Coronary artery (tissue), 2 donors: ENCODE data around the gene RPP21.

ENCODE experiments used
- DNase-seq: peaks from one replicate; pipeline ENCODE4 v3.0.0-alpha.2; 2017; ENCODE audit warnings: low spot score
- H3K27ac ChIP-seq, 2 donors: fragments of 200-600 bp; sonication (generic); one replicate each; pipeline ENCODE4 v1.5.1; 2016 to 2019
- H3K4me3 ChIP-seq: fragments of 200-600 bp; sonication (generic); 2 replicates; pipeline ENCODE4 v1.5.1; 2016; ENCODE audit warnings: mild to moderate bottlenecking, moderate library complexity
- TF ChIP-seq, protein P1 (sequence below): fragments of 200-600 bp; sonication (generic); IDR thresholded peaks from one replicate; pipeline ENCODE4 v1.5.1; 2019; ENCODE audit warnings: antibody characterized with exemption

The RPP21 gene

DNA sequence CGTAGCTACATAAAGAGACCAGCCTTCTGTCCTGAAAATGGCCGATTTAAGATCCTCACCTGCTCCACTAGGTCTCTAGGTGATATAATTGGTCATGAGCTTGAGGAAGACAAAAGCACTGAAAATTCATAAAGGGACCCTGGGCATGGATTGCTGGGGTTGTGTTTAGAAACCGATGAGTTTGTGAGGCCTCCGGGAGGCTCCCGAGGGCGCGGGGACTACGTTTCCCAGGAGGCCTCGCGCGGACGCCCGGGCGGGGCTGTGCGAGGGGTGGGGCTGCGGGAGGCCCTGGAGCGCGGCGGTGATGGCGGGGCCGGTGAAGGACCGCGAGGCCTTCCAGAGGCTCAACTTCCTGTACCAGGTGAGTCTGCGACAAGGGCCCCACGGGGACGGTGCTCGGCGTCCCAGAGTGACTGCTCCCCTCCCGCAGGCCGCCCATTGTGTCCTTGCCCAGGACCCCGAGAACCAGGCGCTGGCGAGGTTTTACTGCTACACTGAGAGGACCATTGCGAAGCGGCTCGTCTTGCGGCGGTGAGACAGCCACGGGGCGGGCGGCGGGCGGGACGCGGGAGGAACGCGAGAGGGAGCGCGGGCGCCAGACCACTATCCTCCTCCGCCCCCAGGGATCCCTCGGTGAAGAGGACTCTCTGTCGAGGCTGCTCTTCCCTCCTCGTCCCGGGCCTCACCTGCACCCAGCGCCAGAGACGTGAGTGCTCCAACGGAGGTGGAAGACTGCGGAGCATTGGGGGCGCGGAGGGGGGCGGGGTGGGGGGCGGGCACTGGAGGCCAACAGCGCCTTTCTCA, at the start of gene RPP21:
Gene RPP21, plus strand, starts transcription at position 289 of the 804 bp plus-strand sequence. Its CDS starts 16 bp downstream, at position 305.
- TF ChIP-seq, protein P1, sequence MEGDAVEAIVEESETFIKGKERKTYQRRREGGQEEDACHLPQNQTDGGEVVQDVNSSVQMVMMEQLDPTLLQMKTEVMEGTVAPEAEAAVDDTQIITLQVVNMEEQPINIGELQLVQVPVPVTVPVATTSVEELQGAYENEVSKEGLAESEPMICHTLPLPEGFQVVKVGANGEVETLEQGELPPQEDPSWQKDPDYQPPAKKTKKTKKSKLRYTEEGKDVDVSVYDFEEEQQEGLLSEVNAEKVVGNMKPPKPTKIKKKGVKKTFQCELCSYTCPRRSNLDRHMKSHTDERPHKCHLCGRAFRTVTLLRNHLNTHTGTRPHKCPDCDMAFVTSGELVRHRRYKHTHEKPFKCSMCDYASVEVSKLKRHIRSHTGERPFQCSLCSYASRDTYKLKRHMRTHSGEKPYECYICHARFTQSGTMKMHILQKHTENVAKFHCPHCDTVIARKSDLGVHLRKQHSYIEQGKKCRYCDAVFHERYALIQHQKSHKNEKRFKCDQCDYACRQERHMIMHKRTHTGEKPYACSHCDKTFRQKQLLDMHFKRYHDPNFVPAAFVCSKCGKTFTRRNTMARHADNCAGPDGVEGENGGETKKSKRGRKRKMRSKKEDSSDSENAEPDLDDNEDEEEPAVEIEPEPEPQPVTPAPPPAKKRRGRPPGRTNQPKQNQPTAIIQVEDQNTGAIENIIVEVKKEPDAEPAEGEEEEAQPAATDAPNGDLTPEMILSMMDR = no peak
- Histone ChIP-seq H3K4me3 (peak within 1 kb of the TSS; percentile 88), H3K27ac (peak within 1 kb of the TSS; percentile 86 to 91)
- DNase-seq = peak; percentile 86

DNA sequence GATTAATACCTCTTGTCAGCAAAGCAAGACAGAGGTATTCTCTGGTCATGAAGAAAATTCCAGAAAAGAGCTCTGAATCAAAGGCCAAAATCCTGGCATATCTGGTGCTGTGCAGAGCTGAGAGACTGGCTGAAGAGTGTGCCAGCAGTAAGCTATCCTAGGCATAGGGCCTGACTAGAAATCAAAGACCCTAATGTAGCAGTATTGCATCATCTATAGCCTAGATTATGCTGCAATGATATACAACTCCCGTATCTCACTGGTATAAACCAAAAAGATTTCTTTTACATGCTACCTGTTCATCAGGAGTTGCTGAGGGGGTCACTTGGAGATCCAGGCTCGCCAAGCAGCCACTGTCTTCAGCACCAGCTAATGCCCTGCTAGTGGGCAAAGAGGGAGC, 49.1 kb upstream of the RPP21 start:
- no peak overlapping the region for H3K4me3 ChIP-seq
- TF ChIP-seq, protein P1 = no peak
- DNase-seq = no peak
- H3K27ac ChIP-seq = no peak overlapping the region

DNA sequence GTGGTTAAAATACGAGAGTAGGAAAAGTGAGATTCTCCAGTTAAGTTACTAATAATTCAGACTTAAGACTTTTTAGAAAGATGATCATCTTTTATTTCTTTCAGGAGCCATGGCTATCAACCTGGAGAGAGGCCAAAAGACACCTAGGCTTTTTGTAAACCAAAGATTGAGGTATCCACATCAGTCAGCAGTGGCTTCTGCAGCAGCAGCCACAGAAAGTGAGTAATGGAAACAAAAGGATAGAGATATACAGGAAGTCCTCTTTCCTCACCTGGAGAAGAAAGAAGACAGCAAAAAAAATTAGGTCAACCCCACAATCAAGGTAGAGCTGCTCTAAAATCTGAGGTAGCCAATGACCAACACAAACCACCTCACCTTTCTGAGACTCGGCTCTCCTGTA, 41.0 kb upstream of the RPP21 start:
- TF ChIP-seq, protein P1 = no peak
- DNase-seq = no peak

DNA sequence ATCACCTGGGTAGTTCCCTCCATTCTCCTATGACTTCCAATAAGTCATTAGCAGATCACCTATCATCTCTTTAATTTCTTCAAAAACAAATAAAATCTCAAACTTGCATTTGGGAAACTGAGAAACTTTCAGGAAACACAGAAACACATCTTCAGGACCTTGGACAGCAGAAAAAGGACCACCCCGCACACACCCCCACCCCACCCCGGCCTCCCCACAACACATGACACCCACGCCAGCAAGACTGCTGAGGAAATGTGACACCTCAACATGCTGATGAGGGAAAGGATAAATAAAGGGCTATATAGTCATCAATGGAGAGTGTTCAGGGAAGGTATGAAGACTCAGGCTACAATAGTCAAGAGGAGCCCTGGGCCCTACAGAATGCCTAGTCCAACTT, 33.9 kb upstream of the RPP21 start:
- no peak overlapping the region for H3K4me3 ChIP-seq
- H3K27ac ChIP-seq = no peak overlapping the region
- TF ChIP-seq, protein P1 = no peak
- no peak for DNase-seq

More for the DNA sequence above, 41.0 kb upstream of the RPP21 start:
- H3K27ac ChIP-seq = no peak overlapping the region
- no peak overlapping the region for H3K4me3 ChIP-seq

DNA sequence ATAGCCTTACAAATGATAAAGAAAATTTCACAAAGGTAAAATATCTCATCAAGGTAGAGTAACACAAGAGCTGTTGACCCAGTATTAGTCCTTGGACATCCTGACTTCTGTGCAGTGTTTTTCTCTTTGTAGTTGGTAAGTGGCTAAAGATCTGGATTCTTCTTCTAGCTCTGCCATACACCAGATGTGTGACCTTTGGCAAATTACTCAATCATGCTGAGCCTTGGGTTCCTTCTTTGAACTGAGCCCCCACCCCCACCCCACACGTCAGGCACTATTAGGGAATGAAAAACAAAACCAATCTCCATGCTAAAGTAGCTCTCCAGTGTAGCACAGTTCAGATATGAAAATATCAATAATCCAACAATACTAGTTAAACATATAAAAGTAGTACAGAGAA, 33.3 kb upstream of the RPP21 start:
- DNase-seq = no peak
- TF ChIP-seq, protein P1 = no peak
- Histone ChIP-seq H3K4me3 (no peak overlapping the region), H3K27ac (no peak overlapping the region)

DNA sequence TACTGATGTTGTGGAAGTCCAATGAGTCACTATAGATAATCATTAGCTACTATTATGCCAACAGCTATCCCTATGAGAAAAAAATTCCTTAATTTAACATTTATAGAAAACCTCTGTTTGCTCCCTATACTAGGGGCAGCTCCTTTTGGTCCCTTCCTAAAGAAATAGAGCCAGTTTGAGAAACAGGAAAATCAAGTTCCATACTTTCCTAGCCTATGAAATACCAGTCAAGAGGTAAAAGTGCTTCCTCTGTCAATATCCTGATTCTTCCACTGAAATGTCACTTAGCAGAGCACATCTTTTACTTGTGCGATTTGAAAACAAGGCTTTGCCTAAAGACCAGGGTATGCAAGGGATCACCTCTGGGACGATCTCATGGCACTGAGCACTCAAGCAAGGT, 32.7 kb upstream of the RPP21 start:
- Histone ChIP-seq H3K4me3 (no peak overlapping the region), H3K27ac (no peak overlapping the region)
- DNase-seq = no peak
- TF ChIP-seq, protein P1 = no peak
